ENCODE measurements around the gene PTCRA.
A peak's percentile ranks its signal among the peaks of the same experiment; 100 is the strongest.
"Not testable (repeated sequence)": the region's sequence is repeated elsewhere in the genome, so short reads cannot be mapped to it uniquely, and the experiment has no call there.

The PTCRA gene

DNA sequence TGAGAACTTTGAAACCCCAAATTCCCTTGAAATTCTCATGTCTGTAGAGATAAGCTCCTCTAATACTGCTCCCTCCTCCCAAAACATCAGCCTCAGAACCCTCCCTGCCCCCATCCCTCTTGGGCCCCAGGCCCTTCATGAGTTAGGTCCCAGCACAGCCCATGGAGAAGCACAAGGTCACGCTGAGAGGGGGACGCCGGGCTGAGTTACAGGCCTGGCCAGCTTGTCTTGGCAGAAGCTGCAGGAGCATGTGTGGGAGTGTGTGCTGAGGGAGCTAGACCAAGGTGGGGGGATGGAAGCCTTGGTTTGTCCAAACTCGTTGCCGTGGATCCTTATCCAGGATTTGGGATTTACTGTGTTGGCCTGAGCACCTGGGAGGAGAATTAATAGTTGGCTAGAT is 8.5 kb upstream of the PTCRA start:
- DNase-seq, result no peak

- DNase-seq, result no peak
These were observed 6.0 kb upstream of the PTCRA start for GRCh38 chr6:42909835-42910234.

DNA sequence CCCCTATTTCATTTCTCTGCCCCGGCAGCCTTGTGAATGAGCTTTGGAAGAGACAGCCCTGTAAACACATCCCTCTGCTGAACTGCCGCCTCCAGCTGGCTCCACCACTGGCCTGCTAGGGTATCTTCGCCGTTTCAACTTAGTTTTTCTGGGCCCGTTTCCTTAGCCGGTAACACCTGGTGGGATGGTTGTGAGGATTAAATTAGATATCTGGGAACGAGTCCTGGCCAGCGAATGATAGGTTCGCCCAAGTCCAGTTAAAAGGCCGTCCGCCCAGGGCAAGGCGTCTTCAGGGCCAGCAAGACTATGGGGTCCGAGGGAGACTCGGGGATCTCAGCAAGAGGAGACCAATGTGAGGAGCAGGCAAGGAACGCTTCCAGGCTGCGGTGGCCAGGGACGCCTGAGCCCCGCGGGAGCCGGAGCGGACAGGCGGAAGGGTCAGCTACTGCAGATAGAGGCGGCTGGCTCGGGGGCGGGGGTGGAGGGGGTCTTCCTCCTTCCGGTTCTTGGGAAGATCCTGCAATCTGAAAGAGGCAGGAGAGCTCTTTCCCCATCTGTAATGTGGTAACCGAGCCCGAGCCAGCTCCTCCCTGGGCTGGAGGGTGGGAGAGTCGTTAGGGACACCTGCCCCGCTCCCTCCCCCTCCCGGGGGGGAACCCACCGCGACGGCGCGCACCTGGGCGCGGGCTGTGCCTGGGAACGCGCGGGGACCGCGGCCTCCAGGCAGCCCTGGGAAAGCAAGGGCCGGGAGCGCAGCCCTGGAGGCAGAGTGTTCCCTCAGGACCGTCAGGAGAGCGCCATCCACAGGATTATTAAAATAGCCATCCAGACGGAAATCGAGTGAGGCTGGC is 4.5 kb upstream of the PTCRA start:
- no peak for DNase-seq

DNA sequence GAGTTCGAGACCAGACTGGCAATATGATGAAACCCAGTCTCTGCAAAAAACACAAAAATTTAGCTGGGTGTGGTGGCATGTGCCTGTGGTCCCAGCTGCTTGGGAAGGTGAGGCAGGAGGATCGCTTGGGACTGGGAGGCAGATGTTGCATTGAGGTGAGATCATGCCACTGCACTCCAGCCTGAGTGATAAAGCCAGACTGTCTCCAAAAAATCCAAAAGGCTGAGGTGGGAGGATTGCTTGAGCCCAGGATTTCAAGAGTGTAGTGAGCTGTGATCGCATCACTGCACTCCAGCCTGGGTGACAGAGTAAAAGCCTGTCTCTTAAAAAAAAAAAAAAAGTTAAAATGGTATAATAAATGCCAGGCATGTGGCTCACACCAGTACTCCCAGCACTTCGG is 1.3 kb upstream of the PTCRA start:
- DNase-seq, result no peak

GRCh38 chr6:42916288-42916687 is 435 bp downstream of the PTCRA start:
- no peak for DNase-seq

DNA sequence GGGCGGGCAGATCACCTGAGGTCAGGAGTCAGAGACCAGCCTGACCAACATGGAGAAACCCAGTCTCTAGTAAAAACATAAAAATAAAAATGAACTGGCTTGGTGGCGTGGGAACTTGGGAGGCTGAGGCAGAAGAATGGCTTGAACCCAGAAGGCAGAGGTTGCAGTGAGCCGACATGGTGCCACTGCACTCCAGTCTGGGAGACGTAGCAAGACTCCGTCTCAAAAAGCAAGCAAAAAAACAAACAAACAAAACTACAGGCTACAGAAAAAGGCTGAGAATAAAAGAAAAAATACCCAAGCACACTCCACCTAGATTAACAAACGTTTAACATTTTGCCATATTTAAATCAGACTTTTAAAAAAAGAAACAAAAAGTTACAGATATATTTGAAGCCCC is 5.9 kb downstream of the PTCRA start:
- DNase-seq, result no peak

GRCh38 chr6:42923666-42924065 is 7.8 kb downstream of the PTCRA start:
- no peak for DNase-seq

DNA sequence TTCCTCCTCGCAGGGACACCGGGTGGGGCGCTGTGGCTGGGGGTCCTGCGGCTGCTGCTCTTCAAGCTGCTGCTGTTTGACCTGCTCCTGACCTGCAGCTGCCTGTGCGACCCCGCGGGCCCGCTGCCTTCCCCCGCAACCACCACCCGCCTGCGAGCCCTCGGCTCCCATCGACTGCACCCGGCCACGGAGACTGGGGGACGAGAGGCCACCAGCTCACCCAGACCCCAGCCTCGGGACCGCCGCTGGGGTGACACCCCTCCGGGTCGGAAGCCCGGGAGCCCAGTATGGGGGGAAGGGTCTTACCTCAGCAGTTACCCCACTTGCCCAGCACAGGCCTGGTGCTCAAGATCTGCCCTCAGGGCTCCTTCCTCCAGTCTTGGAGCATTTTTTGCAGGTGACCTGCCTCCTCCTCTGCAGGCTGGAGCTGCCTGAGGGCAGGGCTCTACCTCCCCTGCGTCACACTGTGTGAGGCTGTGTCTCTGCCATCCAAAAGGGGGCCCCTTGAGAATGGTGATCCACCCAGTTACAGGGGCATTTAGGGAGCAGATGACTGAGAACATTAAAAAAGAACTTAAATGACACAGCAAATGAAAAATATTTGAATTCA is 9.5 kb downstream of the PTCRA start:
- no peak for DNase-seq

GRCh38 chr6:42928986-42929820 is 13.3 kb downstream of the PTCRA start, which contains the start of gene CNPY3:
CNPY3 (plus strand) TSS chr6:42929480; CDS start chr6:42929571, 91 bp downstream.
- DNase-seq, result peak; percentile 94

DNA sequence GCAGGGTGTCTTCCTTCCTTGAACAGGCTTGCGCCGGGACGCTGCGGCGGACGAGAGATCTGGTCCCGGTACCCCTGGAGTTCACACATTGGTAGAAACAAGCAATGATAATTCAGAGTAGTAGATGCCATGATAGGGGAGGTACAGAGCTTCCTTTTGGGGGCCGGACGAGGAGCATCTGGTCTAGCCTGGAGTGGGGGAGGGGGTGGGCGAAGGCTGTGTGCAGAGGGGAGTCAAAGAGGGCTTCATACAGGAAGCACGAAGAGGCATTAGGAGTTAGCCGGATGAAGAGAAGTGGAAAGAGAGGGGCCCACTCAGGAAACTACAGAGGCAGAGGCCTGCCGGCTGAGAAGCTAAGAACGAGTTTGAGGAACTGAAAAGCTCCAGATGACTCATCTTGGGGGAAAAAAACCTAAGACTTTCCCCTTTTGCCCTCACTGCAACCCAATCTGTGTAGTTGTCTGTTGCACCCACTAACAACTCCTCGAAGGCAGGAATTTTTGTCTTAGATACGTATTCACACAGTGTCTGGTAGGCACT is 14.0 kb downstream of the PTCRA start:
- DNase-seq, result peak; percentile 65

GRCh38 chr6:42932412-42932811 is 16.6 kb downstream of the PTCRA start:
- no peak for DNase-seq

DNA sequence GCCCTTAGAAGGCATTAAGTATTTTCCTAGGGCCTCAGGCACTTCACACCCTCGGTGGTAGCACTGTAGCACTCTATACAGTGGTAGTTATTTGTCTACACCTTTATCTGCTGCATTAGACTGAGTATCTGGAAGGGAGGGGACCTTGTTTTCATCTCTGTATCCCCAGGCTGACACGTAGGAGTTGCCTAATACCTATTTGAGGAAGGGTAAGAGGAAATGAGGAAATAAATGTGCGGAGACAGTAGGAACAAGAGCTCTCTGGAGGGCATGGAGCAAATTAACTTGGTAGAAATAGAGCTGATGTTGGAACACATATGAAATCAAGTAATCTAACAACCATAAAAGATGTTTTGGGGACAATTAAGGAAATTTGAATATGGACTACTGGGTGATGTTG is 17.4 kb downstream of the PTCRA start:
- DNase-seq, result no peak

DNA sequence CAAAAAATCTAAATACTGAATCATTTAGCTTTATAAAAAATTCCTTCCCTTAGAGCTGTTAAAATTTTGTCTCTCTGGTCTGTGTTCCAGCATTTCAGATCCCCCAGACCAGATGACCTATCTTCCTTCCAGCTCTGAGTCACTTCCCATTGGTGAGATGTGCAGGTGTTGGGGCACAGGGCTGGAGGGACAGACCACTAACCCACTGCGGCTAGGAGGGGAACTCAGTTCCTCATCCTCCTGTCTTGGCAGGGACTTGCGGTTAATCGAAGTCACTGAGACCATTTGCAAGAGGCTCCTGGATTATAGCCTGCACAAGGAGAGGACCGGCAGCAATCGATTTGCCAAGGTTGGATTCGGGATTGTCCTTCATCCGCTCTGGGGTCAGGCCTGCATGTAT is 19.5 kb downstream of the PTCRA start:
- no peak for DNase-seq

- DNase-seq, result no peak
These were observed 20.5 kb downstream of the PTCRA start for GRCh38 chr6:42936398-42936797.

GRCh38 chr6:42937548-42938427 is 21.9 kb downstream of the PTCRA start:
- DNase-seq, result no peak

DNA sequence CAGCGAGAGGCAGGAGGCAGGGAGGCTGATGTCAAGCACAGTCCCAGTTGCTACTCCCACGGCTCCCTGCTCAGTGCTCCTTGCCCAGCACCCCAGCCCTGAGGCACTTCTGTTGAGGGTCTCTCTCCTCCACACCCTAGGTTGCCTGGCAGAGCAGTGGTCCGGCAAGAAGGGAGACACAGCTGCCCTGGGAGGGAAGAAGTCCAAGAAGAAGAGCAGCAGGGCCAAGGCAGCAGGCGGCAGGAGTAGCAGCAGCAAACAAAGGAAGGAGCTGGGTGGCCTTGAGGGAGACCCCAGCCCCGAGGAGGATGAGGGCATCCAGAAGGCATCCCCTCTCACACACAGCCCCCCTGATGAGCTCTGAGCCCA is 22.6 kb downstream of the PTCRA start:
- DNase-seq, result no peak

DNA sequence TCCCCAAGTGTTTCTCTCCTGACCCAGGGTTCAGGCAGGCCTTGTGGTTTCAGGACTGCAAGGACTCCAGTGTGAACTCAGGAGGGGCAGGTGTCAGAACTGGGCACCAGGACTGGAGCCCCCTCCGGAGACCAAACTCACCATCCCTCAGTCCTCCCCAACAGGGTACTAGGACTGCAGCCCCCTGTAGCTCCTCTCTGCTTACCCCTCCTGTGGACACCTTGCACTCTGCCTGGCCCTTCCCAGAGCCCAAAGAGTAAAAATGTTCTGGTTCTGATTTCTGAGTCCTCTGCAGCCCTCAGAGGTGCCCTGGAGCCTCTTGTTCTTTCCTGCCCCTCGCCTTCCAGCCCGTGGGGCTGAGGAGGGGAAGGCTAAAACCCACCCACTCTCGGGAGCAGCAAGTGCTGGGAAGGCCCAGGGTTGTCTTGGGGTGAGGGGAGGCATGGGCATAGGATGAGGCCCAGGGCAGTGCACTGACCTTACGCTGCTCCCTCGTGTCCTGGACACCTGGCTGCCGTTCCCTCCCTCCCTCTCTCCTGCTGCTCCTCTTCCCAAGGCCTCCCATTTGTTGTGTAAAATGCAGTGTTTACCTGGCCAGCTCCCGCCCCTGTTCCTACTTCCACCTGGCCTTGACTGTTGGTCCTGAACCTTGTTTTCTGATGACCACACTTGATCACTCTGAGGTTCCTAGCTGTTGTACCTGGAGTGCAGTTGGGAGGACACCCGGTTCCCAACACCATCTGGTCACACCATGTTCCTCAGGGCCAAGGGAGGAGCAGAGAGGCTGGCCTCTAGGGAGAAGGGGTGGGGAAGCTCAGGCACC is 23.3 kb downstream of the PTCRA start:
- no peak for DNase-seq

- DNase-seq, result no peak
These were observed 23.9 kb downstream of the PTCRA start for GRCh38 chr6:42939810-42940167.

DNA sequence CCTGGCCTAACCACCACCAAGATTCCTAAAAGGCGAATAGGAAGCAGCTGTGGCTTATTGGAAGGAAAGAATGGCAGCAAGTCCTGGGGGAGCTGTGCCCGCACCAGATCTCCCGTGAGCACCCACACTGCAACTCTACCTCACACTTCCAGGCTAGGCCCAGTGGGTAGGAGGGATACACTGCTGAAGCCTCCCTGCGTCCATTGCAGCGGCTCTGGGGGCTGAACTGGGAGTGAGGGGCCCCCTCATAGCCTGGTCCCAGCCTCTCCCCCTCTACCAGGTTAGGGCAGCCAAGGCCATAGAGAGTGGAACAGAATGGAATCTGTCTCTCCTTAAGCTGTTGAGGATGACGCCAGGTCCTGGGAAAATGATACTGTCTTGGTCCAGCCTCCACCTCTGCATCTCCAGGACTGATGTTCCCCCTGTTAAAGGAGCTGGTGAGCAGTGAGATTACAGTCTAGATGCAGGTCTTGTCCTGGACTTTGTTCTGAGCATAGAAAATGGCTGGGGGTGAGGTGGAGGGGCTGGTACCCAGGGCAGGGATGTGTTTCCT is 24.7 kb downstream of the PTCRA start:
- no peak for DNase-seq

- not testable (repeated sequence) for DNase-seq
These were observed 25.5 kb downstream of the PTCRA start for GRCh38 chr6:42941356-42941755.

DNA sequence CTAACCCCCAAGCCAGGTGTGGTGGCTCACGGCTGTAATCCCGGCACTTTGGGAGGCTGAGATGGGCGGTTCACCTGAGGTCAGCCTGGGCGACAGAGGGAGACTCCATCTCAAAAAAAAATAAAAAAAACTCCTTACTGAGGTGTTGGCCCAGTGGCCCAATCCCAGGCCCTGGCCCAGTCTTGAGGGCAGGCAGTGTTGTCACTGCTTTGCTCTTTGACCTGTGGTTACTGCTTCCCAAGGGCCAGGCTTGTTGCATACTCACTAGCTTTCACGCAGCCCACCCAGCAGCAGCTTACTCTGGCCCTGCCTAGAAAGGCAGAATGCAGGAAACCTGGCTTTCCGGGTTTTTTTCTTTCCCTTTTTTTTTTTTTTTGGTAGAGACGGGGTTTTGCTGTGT is 26.6 kb downstream of the PTCRA start:
- DNase-seq, result no peak

Measured in CD4-positive, alpha-beta T cell treated with Interleukin-17A for 4 hours (primary cell).